GM12878 (cell line): ENCODE measurements around the gene NPW.
A peak's percentile ranks its signal among the peaks of the same experiment; 100 is the strongest.

Experiments used
- ATF7 ChIP-seq: fragments of 450-650 bp; IDR thresholded peaks from 2 replicates; pipeline ENCODE4 v1.6.1; 2016; ENCODE audit warnings: low read depth, mild to moderate bottlenecking
- CBFB ChIP-seq: IDR thresholded peaks from 2 replicates; pipeline ENCODE4 v1.6.1; 2016; ENCODE audit warnings: antibody characterized with exemption, low read depth
- CTCF ChIP-seq, 3 experiments: IDR thresholded peaks in 2 of 3; conservative IDR thresholded peaks in 1 of 3; 2 replicates each; pipeline ENCODE4 v1.5.1; 2011; ENCODE audit warnings: low read depth in 3 of 3, low read length in 3 of 3, mild to moderate bottlenecking in 3 of 3, control low read depth in 2 of 3, moderate library complexity in 2 of 3, inconsistent platforms in 1 of 3, mixed read lengths in 1 of 3; ENCODE audit not compliant: control insufficient read depth in 2 of 3, insufficient read depth in 1 of 3; ENCODE audit errors: extremely low read depth in 1 of 3
- EP300 ChIP-seq, 2 experiments: fragments of 150-350 bp in 1 of 2; IDR thresholded peaks; 2 replicates each; pipeline ENCODE4 v1.6.1; 2011 to 2012; ENCODE audit warnings: low read depth in 2 of 2, low read length in 2 of 2, borderline replicate concordance in 1 of 2, improper control_type of control experiment in 1 of 2, inconsistent platforms in 1 of 2; ENCODE audit not compliant: control insufficient read depth in 1 of 2
- JUND ChIP-seq: IDR thresholded peaks from 2 replicates; pipeline ENCODE4 v1.6.1; 2012; ENCODE audit warnings: low read depth, mild to moderate bottlenecking, low read length, improper control_type of control experiment, moderate library complexity
- NFXL1 ChIP-seq: fragments of 450-650 bp; IDR thresholded peaks from 2 replicates; pipeline ENCODE4 v1.6.1; 2017; ENCODE audit warnings: antibody characterized with exemption, mild to moderate bottlenecking, borderline replicate concordance
- TCF3 ChIP-seq: IDR thresholded peaks from 2 replicates; pipeline ENCODE4 v1.6.1; 2012; ENCODE audit warnings: low read depth, mild to moderate bottlenecking, low read length, borderline replicate concordance; ENCODE audit not compliant: insufficient read depth
- YY1 ChIP-seq: IDR thresholded peaks from 2 replicates; pipeline ENCODE4 v1.6.1; 2011; ENCODE audit warnings: low read depth, mild to moderate bottlenecking, low read length
- ZBTB11 ChIP-seq: fragments of 450-650 bp; formaldehyde crosslinking; IDR thresholded peaks from 2 replicates; pipeline ENCODE4 v1.5.0; 2022; ENCODE audit warnings: mild to moderate bottlenecking, missing genetic modification characterization
- ZNF217 ChIP-seq: fragments of 450-650 bp; IDR thresholded peaks from 2 replicates; pipeline ENCODE4 v1.6.1; 2017; ENCODE audit warnings: antibody characterized with exemption, mild to moderate bottlenecking
- ZZZ3 ChIP-seq: IDR thresholded peaks from 2 replicates; pipeline ENCODE4 v1.6.1; 2011; ENCODE audit warnings: low read depth; ENCODE audit not compliant: control insufficient read depth, insufficient read length

- TF ChIP-seq ZZZ3 = no peak
- TF ChIP-seq ZBTB11 (CRISPR knock-in tag) = no peak
- no peak for TF ChIP-seq CBFB
- TF ChIP-seq NFXL1 = no peak
- no peak for TF ChIP-seq CTCF (IDR thresholded peaks at IDR 0.05 in 2 of 3, conservative IDR thresholded peaks at IDR 0.05 in 1 of 3; ENCODE audit: control insufficient read depth in 2 of 3, extremely low read depth in 1 of 3, insufficient read depth in 1 of 3, low read depth in 3 of 3, low read length in 3 of 3)
- no peak for TF ChIP-seq ATF7
- no peak for TF ChIP-seq JUND
- no peak for TF ChIP-seq EP300 (IDR thresholded peaks at IDR 0.05; ENCODE audit: borderline replicate concordance in 1 of 2, control insufficient read depth in 1 of 2, low read depth in 2 of 2, low read length in 2 of 2)
- no peak for TF ChIP-seq ZNF217
- 0 out of 2 replicates have a peak, but pooled peaks have one; percentile 4 for TF ChIP-seq YY1
- no peak for TF ChIP-seq TCF3
These were observed 26.8 kb upstream of the NPW start for GRCh38 chr16:1992704-1993317.
